Measurements from ENCODE around the gene EBNA1BP2. TPM values are rescaled to one million over a fixed set of nuclear protein-coding genes. Genes with fewer than 3 reads are reported as not detected.

Gene EBNA1BP2
- total RNA-seq, 1 experiment from 2014 or later, result 109 TPM

DNA sequence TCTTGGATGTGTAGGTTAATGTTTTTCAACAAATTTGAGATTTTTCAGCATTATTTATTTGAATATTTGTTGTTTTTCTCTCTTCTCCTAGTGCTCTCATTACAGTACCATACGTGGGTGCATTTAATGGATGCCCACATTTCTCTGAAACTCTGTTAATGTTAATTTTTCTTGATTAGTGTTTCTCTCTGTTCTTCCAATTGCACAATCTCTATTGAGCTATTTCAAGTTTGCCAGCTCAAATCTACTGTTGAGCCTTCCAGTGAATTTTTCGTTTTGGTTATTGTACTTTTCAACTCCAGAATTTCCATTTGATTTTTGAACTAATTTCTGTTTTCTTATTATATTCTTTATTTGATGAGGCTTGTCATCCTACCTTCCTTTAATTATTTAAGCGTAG lies 31.8 kb upstream of the EBNA1BP2 start:
- ChIA-PET CTCF (no interaction called here), POLR2A (no interaction called here)
- BruUV-seq (replicated peaks), result no TSS peak

More for the DNA sequence above, 31.8 kb upstream of the EBNA1BP2 start:
- Histone ChIP-seq H4K20me1 (ENCODE audit: insufficient read depth) (no peaks in the 10 kb centered on the region), H3K27me3 (ENCODE audit: insufficient read depth, low read length) (no peaks in the 10 kb centered on the region), H3K4me1 (ENCODE audit: control insufficient read depth in 1 of 2, insufficient read depth in 2 of 2, low read length in 2 of 2) (peaks cover 21 to 34% of the 10 kb centered on the region in 2 experiments), H3K27ac (ENCODE audit: low read depth, low read length) (no peak overlapping the region), H3K36me3 (ENCODE audit: control insufficient read depth in 1 of 2, insufficient read depth in 2 of 2, low read length in 2 of 2) (no peaks in the 10 kb centered on the region), H3K9me3 (ENCODE audit: control insufficient read depth in 1 of 2, insufficient read depth in 1 of 2, low read depth in 1 of 2, low read length in 2 of 2) (no peaks in the 10 kb centered on the region), H2AFZ (ENCODE audit: low read depth, low read length, poor library complexity, severe bottlenecking) (no peak overlapping the region), H3K9me2 (ENCODE audit: insufficient read depth) (no peaks in the 10 kb centered on the region), H3K9ac (ENCODE audit: low read length) (no peak overlapping the region), H3K79me2 (ENCODE audit: insufficient read depth, low read length) (no peaks in the 10 kb centered on the region), H3K4me2 (ENCODE audit: low read length) (no peak overlapping the region), H3K4me3 (replicated peaks in 1 of 2; ENCODE audit: low read depth in 1 of 2, low read length in 2 of 2) (no peak overlapping the region)
- ATAC-seq (no peak), DNase-seq (ENCODE audit: low read depth, low spot score) (no peak)
- RAD21 ChIA-PET (ENCODE audit: low non-redundant PET in 1 of 2, low total read pairs in 2 of 2, uncharacterized antibody in 2 of 2, unreplicated experiment in 2 of 2), result no interaction called here
- intact Hi-C loops (cut with micrococcal nuclease), result loop anchor here (10.0 kb wide), 1 partner anchor 289 kb away; no protein-coding TSS in a partner anchor
- no peak for TF ChIP-seq SP1 (IDR thresholded peaks at IDR 0.05; ENCODE audit: low read depth)
- TF ChIP-seq, protein P1, sequence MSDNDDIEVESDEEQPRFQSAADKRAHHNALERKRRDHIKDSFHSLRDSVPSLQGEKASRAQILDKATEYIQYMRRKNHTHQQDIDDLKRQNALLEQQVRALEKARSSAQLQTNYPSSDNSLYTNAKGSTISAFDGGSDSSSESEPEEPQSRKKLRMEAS (IDR thresholded peaks at IDR 0.05), result no peak
- no peak for TF ChIP-seq EZH2phosphoT487 (IDR thresholded peaks at IDR 0.05; ENCODE audit: borderline replicate concordance)
- TF ChIP-seq EGR1 (IDR thresholded peaks at IDR 0.05; ENCODE audit: low read depth), result no peak
- no peak for TF ChIP-seq CEBPB (IDR thresholded peaks at IDR 0.05; ENCODE audit: low read depth)
- TF ChIP-seq, protein P2, sequence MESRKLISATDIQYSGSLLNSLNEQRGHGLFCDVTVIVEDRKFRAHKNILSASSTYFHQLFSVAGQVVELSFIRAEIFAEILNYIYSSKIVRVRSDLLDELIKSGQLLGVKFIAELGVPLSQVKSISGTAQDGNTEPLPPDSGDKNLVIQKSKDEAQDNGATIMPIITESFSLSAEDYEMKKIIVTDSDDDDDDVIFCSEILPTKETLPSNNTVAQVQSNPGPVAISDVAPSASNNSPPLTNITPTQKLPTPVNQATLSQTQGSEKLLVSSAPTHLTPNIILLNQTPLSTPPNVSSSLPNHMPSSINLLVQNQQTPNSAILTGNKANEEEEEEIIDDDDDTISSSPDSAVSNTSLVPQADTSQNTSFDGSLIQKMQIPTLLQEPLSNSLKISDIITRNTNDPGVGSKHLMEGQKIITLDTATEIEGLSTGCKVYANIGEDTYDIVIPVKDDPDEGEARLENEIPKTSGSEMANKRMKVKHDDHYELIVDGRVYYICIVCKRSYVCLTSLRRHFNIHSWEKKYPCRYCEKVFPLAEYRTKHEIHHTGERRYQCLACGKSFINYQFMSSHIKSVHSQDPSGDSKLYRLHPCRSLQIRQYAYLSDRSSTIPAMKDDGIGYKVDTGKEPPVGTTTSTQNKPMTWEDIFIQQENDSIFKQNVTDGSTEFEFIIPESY (IDR thresholded peaks at IDR 0.05; ENCODE audit: extremely low read depth, insufficient replicate concordance, low read length), result no peak
- TF ChIP-seq ELF1 (IDR thresholded peaks at IDR 0.05; ENCODE audit: borderline replicate concordance, low read depth), result no peak
- TF ChIP-seq RAD21 (IDR thresholded peaks at IDR 0.05; ENCODE audit: low read depth), result no peak
- no peak for TF ChIP-seq JUND (IDR thresholded peaks at IDR 0.05)
- TF ChIP-seq CBX3 (IDR thresholded peaks at IDR 0.05; ENCODE audit: low read depth), result no peak
- TF ChIP-seq YY1 (IDR thresholded peaks at IDR 0.05; ENCODE audit: extremely low read depth, insufficient replicate concordance, low read depth, low read length), result no peak
- TF ChIP-seq POLR2A (IDR thresholded peaks at IDR 0.05; ENCODE audit: borderline replicate concordance, extremely low read depth, insufficient read depth, insufficient read length), result no peak
- no peak for TF ChIP-seq FOSL1 (IDR thresholded peaks at IDR 0.05; ENCODE audit: low read depth)
- no peak for TF ChIP-seq SRF (IDR thresholded peaks at IDR 0.05; ENCODE audit: low read depth)
- TF ChIP-seq, protein P3, sequence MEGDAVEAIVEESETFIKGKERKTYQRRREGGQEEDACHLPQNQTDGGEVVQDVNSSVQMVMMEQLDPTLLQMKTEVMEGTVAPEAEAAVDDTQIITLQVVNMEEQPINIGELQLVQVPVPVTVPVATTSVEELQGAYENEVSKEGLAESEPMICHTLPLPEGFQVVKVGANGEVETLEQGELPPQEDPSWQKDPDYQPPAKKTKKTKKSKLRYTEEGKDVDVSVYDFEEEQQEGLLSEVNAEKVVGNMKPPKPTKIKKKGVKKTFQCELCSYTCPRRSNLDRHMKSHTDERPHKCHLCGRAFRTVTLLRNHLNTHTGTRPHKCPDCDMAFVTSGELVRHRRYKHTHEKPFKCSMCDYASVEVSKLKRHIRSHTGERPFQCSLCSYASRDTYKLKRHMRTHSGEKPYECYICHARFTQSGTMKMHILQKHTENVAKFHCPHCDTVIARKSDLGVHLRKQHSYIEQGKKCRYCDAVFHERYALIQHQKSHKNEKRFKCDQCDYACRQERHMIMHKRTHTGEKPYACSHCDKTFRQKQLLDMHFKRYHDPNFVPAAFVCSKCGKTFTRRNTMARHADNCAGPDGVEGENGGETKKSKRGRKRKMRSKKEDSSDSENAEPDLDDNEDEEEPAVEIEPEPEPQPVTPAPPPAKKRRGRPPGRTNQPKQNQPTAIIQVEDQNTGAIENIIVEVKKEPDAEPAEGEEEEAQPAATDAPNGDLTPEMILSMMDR (IDR thresholded peaks at IDR 0.05 in 2 of 3, conservative IDR thresholded peaks at IDR 0.05 in 1 of 3; ENCODE audit: borderline replicate concordance in 1 of 3, insufficient read depth in 1 of 3, low read depth in 2 of 3, low read length in 2 of 3), result no peak
